Skeletal muscle satellite cell (primary cell): ENCODE results near the gene TMEM63B.
"Not testable (repeated sequence)": the region's sequence is repeated elsewhere in the genome, so short reads cannot be mapped to it uniquely, and the experiment has no call there.

ENCODE experiments used
- H3K27me3 ChIP-seq: 2 replicates; pipeline ENCODE4 v1.7.0; 2013; ENCODE audit warnings: low read length; ENCODE audit not compliant: control insufficient read depth, insufficient read depth
- H3K36me3 ChIP-seq: 2 replicates; pipeline ENCODE4 v1.7.0; 2013; ENCODE audit warnings: mild to moderate bottlenecking, control low read depth, low read length; ENCODE audit not compliant: insufficient read depth
- H3K4me1 ChIP-seq: 2 replicates; pipeline ENCODE4 v1.7.0; 2013; ENCODE audit warnings: low read length; ENCODE audit not compliant: control insufficient read depth, insufficient read depth
- H3K4me2 ChIP-seq: 2 replicates; pipeline ENCODE4 v1.7.0; 2013; ENCODE audit warnings: mild to moderate bottlenecking, low read length
- H3K4me3 ChIP-seq: 2 replicates; pipeline ENCODE4 v1.7.0; 2013; ENCODE audit warnings: low read length
- H3K9ac ChIP-seq: 2 replicates; pipeline ENCODE4 v1.7.0; 2013; ENCODE audit warnings: mild to moderate bottlenecking, low read depth, low read length, moderate library complexity
- H3K9me3 ChIP-seq: replicated peaks from 2 replicates; pipeline ENCODE4 v1.7.0; 2013; ENCODE audit warnings: mild to moderate bottlenecking, control low read depth, low read length

Gene TMEM63B

DNA sequence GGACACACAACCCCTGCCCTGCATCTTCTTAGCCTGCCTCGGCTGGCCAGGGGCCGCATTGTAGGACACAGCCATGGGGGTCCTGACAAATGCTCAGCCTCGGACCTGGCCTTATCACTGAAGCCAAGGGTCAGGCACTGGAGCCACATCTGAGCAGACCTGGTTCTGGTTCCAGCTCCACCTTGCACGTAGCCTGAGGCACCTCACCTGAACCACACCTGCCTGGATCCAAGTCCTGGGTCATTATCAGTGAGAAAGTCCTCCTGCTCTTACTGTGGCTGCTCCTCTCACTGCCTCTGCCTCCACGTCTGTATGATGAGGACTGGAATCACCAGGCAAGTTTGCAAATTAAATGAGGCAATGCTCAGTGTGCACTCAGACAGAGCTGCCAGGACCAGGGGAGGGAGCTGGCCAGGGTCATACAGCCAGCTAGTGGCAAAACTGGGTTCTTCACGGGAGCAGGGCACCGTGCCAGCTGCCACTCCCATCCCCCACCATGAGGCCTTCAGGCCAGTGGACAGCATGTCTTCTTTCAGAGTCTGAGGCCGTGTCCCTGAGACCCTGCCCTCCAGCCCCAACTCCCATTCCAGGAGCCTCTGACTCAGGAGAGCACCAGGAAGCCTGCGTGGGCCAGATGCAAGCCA lies 40.3 kb upstream of the TMEM63B start:
- no peak overlapping the region for H3K4me3 ChIP-seq
- peaks cover 6% of the 10 kb centered on the region for H3K36me3 ChIP-seq
- H3K9ac ChIP-seq: no peak overlapping the region
- H3K4me2 ChIP-seq: no peak overlapping the region
- H3K4me1 ChIP-seq: peaks cover 3% of the 10 kb centered on the region
- H3K27me3 ChIP-seq: no peaks in the 10 kb centered on the region
- H3K9me3 ChIP-seq: no peaks in the 10 kb centered on the region

DNA sequence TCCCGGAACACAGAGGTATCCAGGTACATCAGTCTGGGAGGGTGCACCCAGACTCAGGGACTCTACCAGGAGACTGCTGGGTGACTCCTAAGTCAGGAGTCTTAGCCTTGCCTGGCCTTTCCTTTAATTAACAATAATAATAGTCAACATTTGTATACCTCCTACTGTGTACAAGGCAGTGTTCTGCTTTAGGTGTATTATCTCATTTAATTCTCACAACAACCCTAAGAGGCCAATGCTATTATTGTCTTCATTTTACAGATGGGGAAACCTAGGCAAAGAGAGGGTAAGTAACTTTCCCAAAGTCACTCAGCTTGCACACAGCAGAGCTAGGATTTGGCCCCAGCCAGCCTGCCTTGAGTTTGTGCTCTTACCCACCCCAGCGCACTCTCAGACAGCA lies 39.7 kb upstream of the TMEM63B start:
- Histone ChIP-seq H3K27me3 (no peaks in the 10 kb centered on the region), H3K9me3 (no peaks in the 10 kb centered on the region), H3K9ac (no peak overlapping the region), H3K4me1 (peaks cover 3% of the 10 kb centered on the region), H3K4me3 (no peak overlapping the region), H3K36me3 (peaks cover 8% of the 10 kb centered on the region), H3K4me2 (no peak overlapping the region)

DNA sequence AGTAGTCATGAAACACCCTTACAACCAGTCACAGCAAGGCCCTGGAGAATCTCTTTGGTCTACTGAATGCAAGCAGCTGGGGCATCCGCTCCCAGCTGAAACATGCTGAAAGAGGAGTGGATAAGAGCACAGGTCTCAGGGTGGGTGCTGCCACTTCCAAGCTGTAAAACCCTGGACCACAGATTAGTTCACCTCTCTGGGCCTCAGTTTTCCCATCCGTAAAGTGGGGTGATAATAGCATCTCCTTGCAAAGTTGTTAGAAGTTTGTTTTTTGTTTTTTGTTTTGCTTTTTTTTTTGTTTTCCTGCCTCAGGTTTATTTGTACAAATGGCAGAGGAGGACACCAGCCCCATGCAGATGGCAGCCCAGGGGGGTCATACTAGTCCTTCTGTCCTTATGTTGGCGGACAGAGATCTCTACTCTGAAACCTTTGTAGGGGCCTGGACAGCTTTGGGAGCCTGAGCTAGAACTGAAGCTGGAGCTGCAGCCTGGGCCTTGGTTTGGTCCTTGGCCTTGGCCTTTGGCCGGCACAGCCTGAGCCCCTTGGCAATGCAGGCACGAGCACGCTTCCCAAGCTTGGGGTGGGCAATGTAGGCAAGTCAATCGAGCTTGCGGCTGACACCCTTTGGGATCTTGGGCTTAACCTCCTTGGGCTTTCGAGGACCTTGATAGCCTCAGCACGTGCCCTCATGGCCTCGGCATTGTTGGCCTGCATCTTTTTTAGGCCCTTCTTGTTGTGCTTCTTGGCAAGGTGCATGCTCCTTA lies 38.3 kb upstream of the TMEM63B start:
- no peak overlapping the region for H3K9ac ChIP-seq
- H3K9me3 ChIP-seq: no peaks in the 10 kb centered on the region
- H3K36me3 ChIP-seq: peaks cover 10% of the 10 kb centered on the region
- H3K27me3 ChIP-seq: no peaks in the 10 kb centered on the region
- peaks cover 3% of the 10 kb centered on the region for H3K4me1 ChIP-seq
- no peak overlapping the region for H3K4me3 ChIP-seq
- H3K4me2 ChIP-seq: no peak overlapping the region

DNA sequence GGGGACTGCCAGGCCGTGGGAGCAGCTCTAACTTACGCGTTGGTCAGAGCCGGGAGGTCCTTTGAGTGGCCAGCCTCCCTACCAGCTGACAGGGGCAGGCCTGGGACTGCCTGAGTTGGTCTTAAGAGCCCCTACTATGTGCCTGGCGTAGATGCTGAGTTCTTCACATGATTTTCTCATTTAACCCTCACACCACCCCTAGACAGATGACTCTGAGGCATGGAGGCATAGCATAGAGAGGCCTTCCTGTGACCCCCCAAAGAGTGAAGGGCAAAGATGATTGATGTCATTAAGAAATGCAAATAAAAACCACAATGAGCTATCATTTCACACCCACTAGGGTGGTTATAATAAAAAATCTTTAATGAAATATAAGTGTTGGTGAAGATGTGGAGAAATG lies 36.9 kb upstream of the TMEM63B start:
- H3K4me1 ChIP-seq: peaks cover 3% of the 10 kb centered on the region
- no peak overlapping the region for H3K4me2 ChIP-seq
- no peak overlapping the region for H3K4me3 ChIP-seq
- H3K27me3 ChIP-seq: no peaks in the 10 kb centered on the region
- peaks cover 11% of the 10 kb centered on the region for H3K36me3 ChIP-seq
- H3K9ac ChIP-seq: no peak overlapping the region
- H3K9me3 ChIP-seq: no peaks in the 10 kb centered on the region

DNA sequence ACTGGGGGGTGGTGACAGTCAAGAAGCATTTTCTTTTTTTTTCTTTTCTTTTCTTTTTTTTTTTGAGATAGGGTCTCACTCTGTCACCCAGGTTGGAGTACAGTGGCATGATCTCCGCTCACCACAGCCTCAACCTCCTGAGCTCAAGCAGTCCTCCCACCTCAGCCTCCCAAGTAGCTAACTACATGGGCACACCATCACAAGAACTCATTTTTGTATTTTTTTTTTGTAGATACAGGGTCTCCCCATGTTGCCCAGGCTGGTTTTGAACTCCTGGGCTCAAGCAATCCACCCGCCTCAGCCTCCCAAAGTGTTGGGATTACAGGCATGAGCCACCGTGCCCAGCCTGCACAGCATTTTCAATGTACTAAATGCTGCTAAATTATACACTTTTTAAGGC lies 36.0 kb upstream of the TMEM63B start:
- not testable (repeated sequence) for H3K9me3 ChIP-seq, H3K4me2 ChIP-seq, H3K27me3 ChIP-seq, H3K4me1 ChIP-seq, H3K9ac ChIP-seq, H3K4me3 ChIP-seq
- peaks cover 11% of the 10 kb centered on the region for H3K36me3 ChIP-seq

DNA sequence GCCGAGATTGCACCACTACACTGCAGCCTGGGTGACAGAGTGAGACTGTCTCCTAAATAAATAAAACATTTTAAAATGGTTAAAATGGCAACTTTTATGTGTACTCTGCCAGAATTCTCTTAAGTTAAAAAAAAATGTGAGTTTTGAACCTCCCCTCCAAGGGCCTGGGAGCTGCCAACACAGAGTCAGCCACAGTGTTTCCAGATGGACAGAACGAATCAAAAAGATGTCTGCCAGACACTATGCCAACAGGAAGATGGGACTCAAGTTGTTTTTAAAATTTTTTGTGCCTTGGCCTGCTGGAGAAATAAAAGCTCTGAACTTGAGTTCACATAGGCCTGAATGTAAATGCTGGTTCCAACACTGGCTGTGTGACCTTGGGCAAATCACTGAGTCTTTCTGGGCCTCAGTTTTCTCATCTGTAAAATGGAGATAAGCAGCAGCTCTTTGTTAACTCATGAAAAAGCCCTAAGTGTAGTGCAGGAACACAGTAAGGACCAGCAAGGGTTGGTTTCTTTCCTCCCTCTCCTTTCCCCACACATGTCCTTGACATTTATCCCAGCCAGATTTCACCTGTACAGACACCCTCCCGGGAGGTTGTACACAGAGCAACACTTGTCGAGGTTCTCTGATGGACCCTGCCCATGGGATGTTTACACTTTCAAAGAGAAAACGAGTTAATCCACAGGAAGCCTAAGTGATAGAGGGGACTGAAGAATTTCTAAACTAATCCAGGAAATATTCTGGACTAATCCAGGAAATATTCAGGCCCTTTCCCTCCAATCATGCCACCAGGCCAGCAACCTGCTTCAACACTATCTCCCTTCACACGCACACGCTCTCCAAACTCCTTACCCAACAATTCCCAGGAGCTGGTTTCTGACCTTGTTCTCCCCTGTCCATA lies 35.1 kb upstream of the TMEM63B start:
- no peaks in the 10 kb centered on the region for H3K9me3 ChIP-seq
- no peak overlapping the region for H3K4me3 ChIP-seq
- peaks cover 3% of the 10 kb centered on the region for H3K4me1 ChIP-seq
- H3K36me3 ChIP-seq: peaks cover 11% of the 10 kb centered on the region
- H3K4me2 ChIP-seq: no peak overlapping the region
- no peak overlapping the region for H3K9ac ChIP-seq
- H3K27me3 ChIP-seq: no peaks in the 10 kb centered on the region

DNA sequence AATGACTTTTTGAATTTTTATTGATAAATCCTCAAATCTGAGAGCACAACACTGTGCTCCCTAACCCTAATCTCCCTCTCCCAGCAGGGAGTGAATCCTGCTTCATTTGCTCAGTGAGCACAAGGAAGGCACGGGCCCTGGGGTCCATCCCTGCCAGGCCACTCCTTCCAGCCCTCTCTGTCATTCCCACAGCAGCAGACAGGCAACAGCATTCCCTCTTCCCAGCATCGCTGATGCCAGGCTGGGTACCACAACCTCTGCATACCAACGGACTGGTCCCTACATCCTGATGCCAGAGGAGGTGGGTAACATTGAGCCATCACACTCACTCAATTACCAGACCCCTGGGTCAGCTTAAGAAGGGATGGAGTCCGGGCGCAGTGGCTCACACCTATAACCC lies 34.3 kb upstream of the TMEM63B start:
- H3K4me2 ChIP-seq: no peak overlapping the region
- H3K9me3 ChIP-seq: no peaks in the 10 kb centered on the region
- peaks cover 11% of the 10 kb centered on the region for H3K36me3 ChIP-seq
- no peak overlapping the region for H3K9ac ChIP-seq
- H3K4me1 ChIP-seq: no peaks in the 10 kb centered on the region
- no peaks in the 10 kb centered on the region for H3K27me3 ChIP-seq
- H3K4me3 ChIP-seq: no peak overlapping the region

DNA sequence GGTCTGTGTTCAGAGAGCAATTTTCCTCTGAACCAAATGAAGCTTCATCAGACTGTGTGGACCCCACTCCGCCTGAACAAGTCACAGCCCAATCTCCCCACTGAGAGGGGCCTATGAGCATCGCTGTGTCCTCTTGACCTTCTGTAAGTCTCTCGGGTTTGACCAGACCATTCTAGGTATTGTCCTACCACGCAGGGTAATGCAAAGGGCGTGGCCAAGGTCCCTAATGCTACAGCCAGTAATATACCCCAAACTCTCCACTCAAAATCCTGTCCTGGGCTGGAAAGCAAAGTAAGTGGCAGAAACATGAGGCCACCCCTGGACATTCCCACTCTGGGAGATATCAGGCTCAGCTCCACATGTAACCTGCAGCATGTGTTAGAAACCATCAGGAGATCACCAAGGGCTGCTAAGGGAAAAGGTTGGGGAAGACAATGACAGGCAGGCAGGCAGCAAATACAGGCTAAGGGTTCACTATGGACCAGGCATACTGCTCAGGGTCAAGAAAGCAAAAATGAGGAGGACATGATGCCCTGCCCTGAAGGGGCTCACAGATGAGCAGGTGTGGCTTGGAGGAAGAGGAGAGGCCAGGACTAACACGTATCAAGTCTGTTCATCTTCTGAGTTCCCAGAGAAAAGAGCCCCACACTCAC lies 33.5 kb upstream of the TMEM63B start:
- Histone ChIP-seq H3K4me3 (no peak overlapping the region), H3K9me3 (no peaks in the 10 kb centered on the region), H3K27me3 (no peaks in the 10 kb centered on the region), H3K36me3 (peaks cover 11% of the 10 kb centered on the region), H3K4me2 (no peak overlapping the region), H3K4me1 (no peaks in the 10 kb centered on the region), H3K9ac (no peak overlapping the region)

DNA sequence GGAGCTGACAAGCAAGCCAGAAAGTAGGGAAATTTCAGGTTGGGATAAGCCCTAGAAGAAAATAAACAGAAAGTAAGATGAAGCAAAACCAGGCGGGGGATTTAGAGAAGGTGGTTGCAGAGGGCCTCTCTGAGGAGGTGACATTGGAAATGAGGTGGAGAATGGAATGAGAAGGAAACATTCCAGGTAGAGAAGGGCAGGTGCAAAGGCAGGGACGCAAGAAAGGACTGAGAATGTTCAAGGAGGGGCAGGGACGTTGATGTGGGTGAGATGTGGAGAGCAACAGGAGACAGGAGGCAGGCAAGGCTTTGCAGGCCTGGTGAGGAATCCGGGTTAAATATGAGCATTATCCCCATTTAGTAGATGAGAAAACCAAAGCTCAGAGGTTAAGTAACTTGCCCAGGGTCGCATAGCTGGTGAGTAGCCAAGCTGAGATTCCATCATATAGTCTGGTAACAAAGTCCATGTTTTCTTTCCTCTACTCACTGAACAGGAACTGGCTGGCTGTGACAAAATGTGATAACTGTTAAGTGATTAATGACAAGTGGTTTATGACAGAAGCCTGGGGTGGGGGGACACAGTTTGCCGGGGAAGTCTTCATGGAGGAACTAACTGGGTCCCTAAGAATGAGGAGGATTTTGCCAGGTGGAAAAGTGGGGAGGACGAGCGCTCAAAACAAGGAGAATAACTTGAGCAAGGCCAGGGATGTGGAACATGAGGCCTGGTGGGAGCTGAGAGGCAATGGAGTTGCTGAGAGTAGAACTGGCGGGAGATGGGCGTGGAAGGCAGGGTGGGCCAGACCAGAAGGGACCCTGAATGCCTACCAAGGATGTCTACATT lies 32.7 kb upstream of the TMEM63B start:
- no peaks in the 10 kb centered on the region for H3K27me3 ChIP-seq
- no peak overlapping the region for H3K4me2 ChIP-seq
- no peaks in the 10 kb centered on the region for H3K4me1 ChIP-seq
- no peak overlapping the region for H3K4me3 ChIP-seq
- H3K36me3 ChIP-seq: peaks cover 9% of the 10 kb centered on the region
- no peak overlapping the region for H3K9ac ChIP-seq
- no peaks in the 10 kb centered on the region for H3K9me3 ChIP-seq

DNA sequence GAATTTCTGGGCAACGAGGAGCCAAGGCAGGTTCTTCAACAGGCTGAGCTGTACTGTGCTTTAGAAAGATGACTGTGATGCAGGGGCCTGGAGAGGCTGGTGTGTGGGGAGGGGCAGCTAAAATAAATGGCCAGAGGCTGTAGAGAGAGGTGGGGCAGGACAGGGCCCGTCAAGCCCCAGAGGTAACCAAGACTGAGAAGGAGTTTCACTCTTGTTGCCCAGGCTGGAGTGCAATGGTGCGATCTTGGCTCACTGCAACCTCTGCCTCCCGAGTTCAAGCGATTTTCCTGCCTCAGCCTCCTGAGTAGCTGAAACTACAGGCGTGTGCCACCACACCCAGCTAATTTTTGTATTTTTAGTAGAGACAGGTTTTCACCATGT lies 32.1 kb upstream of the TMEM63B start:
- H3K4me2 ChIP-seq, H3K4me3 ChIP-seq, H3K4me1 ChIP-seq, H3K27me3 ChIP-seq, H3K9ac ChIP-seq, H3K9me3 ChIP-seq: not testable (repeated sequence)
- peaks cover 13% of the 10 kb centered on the region for H3K36me3 ChIP-seq
